Caco-2 (cell line): ENCODE measurements around the gene EEF1AKMT1. TPM values are rescaled to one million over a fixed set of nuclear protein-coding genes. Genes with fewer than 3 reads are reported as not detected.

Source experiments
- BruUV-seq: library from RNA; stranded (reverse); fragments of 400-500 nt; replicated peaks from 2 replicates; lab custom pipeline; 2021; lab: Mats Ljungman, UMichigan
- CTCF ChIA-PET: fragments of 300-600 bp; sonication (Branson Sonifier 250); formaldehyde crosslinking; loops from one replicate; lab custom pipeline; 2022; ENCODE audit warnings: antibody characterized with exemption; lab: Charles Lee
- POLR2A ChIA-PET: fragments of 300-600 bp; sonication (Branson Sonifier 250); formaldehyde crosslinking; loops from one replicate; lab custom pipeline; 2022; ENCODE audit warnings: antibody characterized with exemption; lab: Charles Lee
- DNase-seq, 2 experiments: peaks; one replicate each; pipeline versions ENCODE4 v3.0.0 to v3.0.0-alpha.2; 2020 to 2022
- H3K27me3 ChIP-seq: replicated peaks from 2 replicates; pipeline ENCODE4 v1.6.0; 2011; ENCODE audit warnings: low read length; ENCODE audit not compliant: control insufficient read depth, insufficient read depth
- H3K36me3 ChIP-seq: 2 replicates; pipeline ENCODE4 v1.5.1; 2011; ENCODE audit warnings: low read length; ENCODE audit not compliant: control insufficient read depth, insufficient read depth
- H3K4me1 ChIP-seq: fragments of 250-450 bp; sonication (Bioruptor Pico); 2 replicates; pipeline ENCODE4 v1.5.1; 2020; ENCODE audit warnings: mild to moderate bottlenecking
- H3K4me3 ChIP-seq: 2 replicates; pipeline ENCODE4 v1.5.1; 2011; ENCODE audit warnings: low read depth, mild to moderate bottlenecking, control low read depth, low read length
- H3K9me3 ChIP-seq: fragments of 250-450 bp; sonication (Bioruptor Pico); 2 replicates; pipeline ENCODE4 v1.5.1; 2020; ENCODE audit warnings: mild to moderate bottlenecking, moderate library complexity
- H3K27ac Mint-ChIP-seq: one replicate; pipeline ENCODE4 v1.8.0; 2022; ENCODE audit warnings: mixed read lengths; ENCODE audit not compliant: unreplicated experiment
- H3K27me3 Mint-ChIP-seq: one replicate; pipeline ENCODE4 v1.8.0; 2022; ENCODE audit warnings: mixed read lengths; ENCODE audit not compliant: insufficient read depth, unreplicated experiment
- H3K36me3 Mint-ChIP-seq: one replicate; pipeline ENCODE4 v1.8.0; 2022; ENCODE audit warnings: mild to moderate bottlenecking, mixed read lengths; ENCODE audit not compliant: insufficient read depth, unreplicated experiment
- H3K4me1 Mint-ChIP-seq: one replicate; pipeline ENCODE4 v1.8.0; 2022; ENCODE audit warnings: low read depth, mixed read lengths; ENCODE audit not compliant: unreplicated experiment
- H3K4me3 Mint-ChIP-seq: one replicate; pipeline ENCODE4 v1.8.0; 2022; ENCODE audit warnings: mild to moderate bottlenecking, moderate library complexity, mixed read lengths; ENCODE audit not compliant: unreplicated experiment
- H3K9me3 Mint-ChIP-seq: one replicate; pipeline ENCODE4 v1.8.0; 2022; ENCODE audit warnings: mixed read lengths; ENCODE audit not compliant: unreplicated experiment
- intact Hi-C: fragments of 100-400 bp; cut with micrococcal nuclease; formaldehyde crosslinking; loops from one replicate; pipeline ENCODE4 v1.10.0; 2022; ENCODE audit not compliant: unreplicated experiment
- total RNA-seq: library from RNA; stranded (reverse); gene quantifications from 2 replicates; pipeline ENCODE4 v1.2.3, GENCODE V29; 2022
- TF ChIP-seq, protein P1 (sequence below), 2 experiments: fragments of 200-600 bp in 1 of 2; IDR thresholded peaks; 1 replicate in 1 of 2; 2 replicates in 1 of 2; pipeline versions ENCODE4 v1.5.1 to v1.8.0; 2011 to 2022; ENCODE audit warnings: antibody characterized with exemption in 1 of 2, control low read depth in 1 of 2, inconsistent platforms in 1 of 2, low read depth in 1 of 2, low read length in 1 of 2, mild to moderate bottlenecking in 1 of 2, moderate library complexity in 1 of 2; ENCODE audit not compliant: insufficient read depth in 1 of 2, severe bottlenecking in 1 of 2, unreplicated experiment in 1 of 2

The EEF1AKMT1 gene
- total RNA-seq, 1 experiment from 2014 or later = 8.6 TPM

DNA sequence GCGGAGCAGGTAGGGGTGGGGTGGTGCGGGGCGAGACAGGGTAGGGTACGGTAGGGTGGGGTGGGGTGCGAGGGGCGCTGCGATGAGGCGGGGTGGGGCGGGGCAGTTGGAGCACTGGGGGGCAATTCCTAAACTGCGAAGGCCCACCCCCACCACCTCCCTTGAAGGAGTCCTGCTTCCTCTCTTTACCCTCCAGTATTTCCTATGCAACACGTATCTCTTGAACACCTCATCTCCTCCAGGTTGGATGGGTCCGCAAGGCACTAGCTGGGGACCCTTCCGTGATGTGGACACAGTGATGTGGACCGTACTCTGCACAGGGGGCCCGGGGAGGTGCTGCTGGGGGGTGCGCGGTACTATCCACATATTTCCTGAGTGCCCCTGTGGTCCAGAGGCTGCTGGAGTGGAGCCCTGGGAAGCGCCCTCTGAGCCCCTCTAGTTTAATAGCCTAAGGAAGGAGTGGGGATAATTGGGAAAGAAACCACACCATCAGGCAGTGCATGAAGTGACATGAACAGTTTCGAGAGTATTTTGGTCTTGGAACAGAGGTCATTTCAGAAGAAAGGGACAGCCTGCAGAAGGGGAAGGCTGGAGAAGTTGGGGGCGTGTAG is 69.2 kb downstream of the EEF1AKMT1 start:
- peak overlapping the region; percentile 92 for H3K4me3 ChIP-seq
- BruUV-seq = no TSS peak
- ChIA-PET POLR2A (no interaction called here), CTCF (interaction anchor here (1.0 to 1.3 kb wide), 3 partner anchors 11 to 220 kb away, joined by 3 read pairs; no protein-coding TSS in a partner anchor)
- Mint-ChIP-seq H3K27ac (no peak overlapping the region), H3K27me3 (no peaks in the 10 kb centered on the region), H3K9me3 (no peaks in the 10 kb centered on the region), H3K36me3 (peaks cover 4% of the 10 kb centered on the region), H3K4me3 (peak overlapping the region; percentile 68), H3K4me1 (peaks cover 10% of the 10 kb centered on the region)
- intact Hi-C loops = loop anchor here (1.0 to 10.0 kb wide), 3 partner anchors 60 to 137 kb away; partner anchors contain the start of gene IFT88
- no peaks in the 10 kb centered on the region for H3K36me3 ChIP-seq
- no peaks in the 10 kb centered on the region for H3K9me3 ChIP-seq
- no peak for DNase-seq
- TF ChIP-seq, protein P1, sequence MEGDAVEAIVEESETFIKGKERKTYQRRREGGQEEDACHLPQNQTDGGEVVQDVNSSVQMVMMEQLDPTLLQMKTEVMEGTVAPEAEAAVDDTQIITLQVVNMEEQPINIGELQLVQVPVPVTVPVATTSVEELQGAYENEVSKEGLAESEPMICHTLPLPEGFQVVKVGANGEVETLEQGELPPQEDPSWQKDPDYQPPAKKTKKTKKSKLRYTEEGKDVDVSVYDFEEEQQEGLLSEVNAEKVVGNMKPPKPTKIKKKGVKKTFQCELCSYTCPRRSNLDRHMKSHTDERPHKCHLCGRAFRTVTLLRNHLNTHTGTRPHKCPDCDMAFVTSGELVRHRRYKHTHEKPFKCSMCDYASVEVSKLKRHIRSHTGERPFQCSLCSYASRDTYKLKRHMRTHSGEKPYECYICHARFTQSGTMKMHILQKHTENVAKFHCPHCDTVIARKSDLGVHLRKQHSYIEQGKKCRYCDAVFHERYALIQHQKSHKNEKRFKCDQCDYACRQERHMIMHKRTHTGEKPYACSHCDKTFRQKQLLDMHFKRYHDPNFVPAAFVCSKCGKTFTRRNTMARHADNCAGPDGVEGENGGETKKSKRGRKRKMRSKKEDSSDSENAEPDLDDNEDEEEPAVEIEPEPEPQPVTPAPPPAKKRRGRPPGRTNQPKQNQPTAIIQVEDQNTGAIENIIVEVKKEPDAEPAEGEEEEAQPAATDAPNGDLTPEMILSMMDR (IDR thresholded peaks at IDR 0.05; ENCODE audit: insufficient read depth in 1 of 2, low read depth in 1 of 2, low read length in 1 of 2, severe bottlenecking in 1 of 2, unreplicated experiment in 1 of 2) = no peak
- peaks cover 15% of the 10 kb centered on the region for H3K4me1 ChIP-seq
- H3K27me3 ChIP-seq = no peaks in the 10 kb centered on the region

DNA sequence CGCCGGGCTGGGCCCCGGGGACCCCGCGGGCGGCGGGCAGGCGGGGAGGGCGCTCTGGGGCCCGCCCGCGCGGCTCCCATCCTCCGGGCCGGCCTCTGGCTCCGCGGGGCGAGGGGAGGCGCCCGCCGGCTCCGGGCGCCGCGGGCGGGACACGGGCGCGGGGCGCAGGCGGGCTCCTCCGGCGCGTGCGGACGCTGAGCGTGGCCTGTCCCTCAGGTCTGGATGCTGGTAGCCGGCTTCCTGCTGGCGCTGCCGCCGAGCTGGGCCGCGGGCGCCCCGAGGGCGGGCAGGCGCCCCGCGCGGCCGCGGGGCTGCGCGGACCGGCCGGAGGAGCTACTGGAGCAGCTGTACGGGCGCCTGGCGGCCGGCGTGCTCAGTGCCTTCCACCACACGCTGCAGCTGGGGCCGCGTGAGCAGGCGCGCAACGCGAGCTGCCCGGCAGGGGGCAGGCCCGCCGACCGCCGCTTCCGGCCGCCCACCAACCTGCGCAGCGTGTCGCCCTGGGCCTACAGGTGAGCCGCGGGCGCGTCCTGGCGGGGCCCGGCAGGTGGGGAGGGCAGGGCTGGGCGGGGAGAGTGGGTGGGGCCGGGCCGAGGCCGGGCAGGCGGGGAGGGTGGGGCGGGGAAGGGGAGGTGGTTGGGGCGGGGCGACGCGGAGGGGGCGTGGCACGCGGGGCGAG is 69.8 kb downstream of the EEF1AKMT1 start:
- Histone ChIP-seq H3K4me3 (peak overlapping the region; percentile 92), H3K4me1 (peaks cover 15% of the 10 kb centered on the region), H3K9me3 (no peaks in the 10 kb centered on the region), H3K36me3 (no peaks in the 10 kb centered on the region), H3K27me3 (no peaks in the 10 kb centered on the region)
- peaks cover 4% of the 10 kb centered on the region for H3K36me3 Mint-ChIP-seq
- TF ChIP-seq, protein P1 (IDR thresholded peaks at IDR 0.05; ENCODE audit: insufficient read depth in 1 of 2, low read depth in 1 of 2, low read length in 1 of 2, severe bottlenecking in 1 of 2, unreplicated experiment in 1 of 2) = peak; percentile 56 to 74
- H3K4me3 Mint-ChIP-seq = peak overlapping the region; percentile 92
- CTCF ChIA-PET = interaction anchor here (0.6 to 1.3 kb wide), 8 partner anchors 11 to 522 kb away, joined by 3 to 5 read pairs (median 3); no protein-coding TSS in a partner anchor
- intact Hi-C loops = loop anchor here (1.0 to 10.0 kb wide), 3 partner anchors 59 to 209 kb away; no protein-coding TSS in a partner anchor
- H3K27me3 Mint-ChIP-seq = no peaks in the 10 kb centered on the region
- peaks cover 10% of the 10 kb centered on the region for H3K4me1 Mint-ChIP-seq
- BruUV-seq = no TSS peak
- H3K9me3 Mint-ChIP-seq = no peaks in the 10 kb centered on the region
- POLR2A ChIA-PET = no interaction called here
- no peak overlapping the region for H3K27ac Mint-ChIP-seq
- peak; percentile 94 to 97 for DNase-seq
